Esophagus muscularis mucosa (tissue), 4 donors: ENCODE measurements around the gene SPINT1. TPM values are rescaled to one million over a fixed set of nuclear protein-coding genes. Genes with fewer than 3 reads are reported as not detected.

Source experiments
- DNase-seq: peaks from one replicate; pipeline ENCODE4 v3.0.0-alpha.2; 2017; ENCODE audit errors: extremely low spot score
- H3K27ac ChIP-seq, 4 donors: fragments of 200-600 bp; sonication (generic); replicated peaks in 1 of 4; 1 replicate in 3 of 4; 2 replicates in 1 of 4; pipeline ENCODE4 v1.5.1; 2016 to 2019; ENCODE audit warnings: mild to moderate bottlenecking in 1 of 4
- H3K27me3 ChIP-seq, 4 donors: fragments of 200-600 bp; sonication (generic); one replicate each; pipeline versions ENCODE4 v1.5.1 to v1.6.0; 2016 to 2019
- H3K36me3 ChIP-seq, 4 donors: fragments of 200-600 bp; sonication (generic); one replicate each; pipeline ENCODE4 v1.5.1; 2016 to 2019
- H3K4me1 ChIP-seq, 4 donors: fragments of 200-600 bp; sonication (generic); one replicate each; pipeline ENCODE4 v1.5.1; 2016 to 2019
- H3K4me3 ChIP-seq, 4 donors: fragments of 200-600 bp; sonication (generic); 1 replicate in 2 of 4; 2 replicates in 2 of 4; pipeline ENCODE4 v1.5.1; 2016 to 2019; ENCODE audit warnings: mild to moderate bottlenecking in 4 of 4, moderate library complexity in 1 of 4
- H3K9me3 ChIP-seq, 4 donors: fragments of 200-600 bp; sonication (generic); 1 replicate in 3 of 4; 2 replicates in 1 of 4; pipeline ENCODE4 v1.5.1; 2016 to 2019
- CTCF ChIP-seq, 3 experiments: fragments of 200-600 bp in 2 of 3; fragments of 450-650 bp in 1 of 3; sonication (generic) in 2 of 3; IDR thresholded peaks; one replicate each; pipeline ENCODE4 v1.5.1; 2017 to 2019; ENCODE audit warnings: antibody characterized with exemption in 3 of 3, mild to moderate bottlenecking in 2 of 3, moderate library complexity in 1 of 3
- EP300 ChIP-seq: sonication (generic); formaldehyde crosslinking; IDR thresholded peaks from one replicate; pipeline ENCODE4 v1.6.1; 2017; ENCODE audit warnings: antibody characterized with exemption
- POLR2A ChIP-seq: fragments of 450-650 bp; IDR thresholded peaks from one replicate; pipeline ENCODE4 v1.6.1; 2017; ENCODE audit warnings: antibody characterized with exemption, moderate library complexity, mild to moderate bottlenecking, low read depth
- POLR2AphosphoS5 ChIP-seq, 2 donors: sonication (generic); formaldehyde crosslinking; IDR thresholded peaks; one replicate each; pipeline ENCODE4 v1.6.1; 2017; ENCODE audit warnings: antibody characterized with exemption in 2 of 2
- WGBS: methylation state at CpG from one replicate; pipeline ENCODE4 v1.1.5; 2018; 5-methylcytosine and 5-hydroxymethylcytosine counted together
- intact Hi-C: fragments of 100-400 bp; cut with DNase I; formaldehyde crosslinking; loops from one replicate; pipeline ENCODE4 v1.15.1; 2023
- total RNA-seq, 4 donors: library from RNA; depleted of rRNA; stranded (reverse); fragments of >200 nt; gene quantifications; one replicate each; pipeline versions ENCODE4 v1.1.0 to v1.2.1, GENCODE V29; 2016

The SPINT1 gene
- total RNA-seq, 4 donors from 2014 or later: 0.99 to 2.8 (median 1.8) TPM

- no peak within 1 kb of the TSS for H3K27ac ChIP-seq
- DNase-seq: no peak
- TF ChIP-seq CTCF (IDR thresholded peaks at IDR 0.05) (no peak), POLR2AphosphoS5 (IDR thresholded peaks at IDR 0.05) (no peak), EP300 (no peak), POLR2A (no peak)
- H3K27me3 ChIP-seq: peaks cover 0 to 9% (median 0%) of the 10 kb centered on the region in 4 donors
- intact Hi-C loops: no loop called here
- no peaks in the 10 kb centered on the region for H3K9me3 ChIP-seq
- H3K36me3 ChIP-seq: no peaks in the 10 kb centered on the region
- no peaks in the 10 kb centered on the region for H3K4me1 ChIP-seq
- H3K4me3 ChIP-seq: no peak within 1 kb of the TSS
- 78% methylated on average over 2 of the region's 6 CpGs for WGBS
These were observed 15.3 kb upstream of the SPINT1 start, which contains the start of gene PPP1R14D for GRCh38 chr15:40828447-40829036. TSS of gene PPP1R14D (minus strand) at chr15:40828708. CDS start at chr15:40828641, 67 bp downstream.

- no peaks in the 10 kb centered on the region for H3K4me1 ChIP-seq
- H3K36me3 ChIP-seq: no peaks in the 10 kb centered on the region
- H3K9me3 ChIP-seq: no peaks in the 10 kb centered on the region
- WGBS: 83% methylated on average over 6 of the region's 7 CpGs
- no peak for TF ChIP-seq POLR2AphosphoS5 (IDR thresholded peaks at IDR 0.05)
- TF ChIP-seq EP300: no peak
- TF ChIP-seq POLR2A: no peak
- no peak for TF ChIP-seq CTCF (IDR thresholded peaks at IDR 0.05)
- no peak overlapping the region for H3K4me3 ChIP-seq
- intact Hi-C loops: no loop called here
- H3K27me3 ChIP-seq: peaks cover 0 to 9% (median 0%) of the 10 kb centered on the region in 4 donors
- DNase-seq: no peak
- no peak overlapping the region for H3K27ac ChIP-seq
These were observed 14.7 kb upstream of the SPINT1 start for GRCh38 chr15:40829115-40829514.

- H3K9me3 ChIP-seq: no peaks in the 10 kb centered on the region
- DNase-seq: no peak
- no peak overlapping the region for H3K4me3 ChIP-seq
- no peaks in the 10 kb centered on the region for H3K4me1 ChIP-seq
- peaks cover 0 to 9% (median 0%) of the 10 kb centered on the region in 4 donors for H3K27me3 ChIP-seq
- no peak overlapping the region for H3K27ac ChIP-seq
- TF ChIP-seq POLR2AphosphoS5 (IDR thresholded peaks at IDR 0.05) (no peak), CTCF (IDR thresholded peaks at IDR 0.05) (no peak), EP300 (no peak), POLR2A (no peak)
- 77% methylated on average over 2 of the region's 2 CpGs for WGBS
- intact Hi-C loops: no loop called here
- no peaks in the 10 kb centered on the region for H3K36me3 ChIP-seq
These were observed 13.0 kb upstream of the SPINT1 start for GRCh38 chr15:40830884-40831283.

- Histone ChIP-seq H3K27ac (no peak overlapping the region), H3K4me1 (no peaks in the 10 kb centered on the region), H3K27me3 (peaks cover 0 to 9% (median 0%) of the 10 kb centered on the region in 4 donors), H3K9me3 (no peaks in the 10 kb centered on the region), H3K4me3 (no peak overlapping the region), H3K36me3 (no peaks in the 10 kb centered on the region)
- intact Hi-C loops: no loop called here
- DNase-seq: no peak
- TF ChIP-seq EP300: no peak
- no peak for TF ChIP-seq POLR2AphosphoS5 (IDR thresholded peaks at IDR 0.05)
- TF ChIP-seq POLR2A: no peak
- no peak for TF ChIP-seq CTCF (IDR thresholded peaks at IDR 0.05)
- WGBS: 50% methylated on average over 1 of the region's 1 CpG
These were observed 12.0 kb upstream of the SPINT1 start for GRCh38 chr15:40831861-40832260.

- H3K4me1 ChIP-seq: no peaks in the 10 kb centered on the region
- intact Hi-C loops: no loop called here
These were observed 10.9 kb upstream of the SPINT1 start for GRCh38 chr15:40832903-40833302.

More at GRCh38 chr15:40832903-40833302, 10.9 kb upstream of the SPINT1 start:
- TF ChIP-seq POLR2AphosphoS5 (IDR thresholded peaks at IDR 0.05) (no peak), EP300 (no peak), CTCF (IDR thresholded peaks at IDR 0.05) (no peak), POLR2A (no peak)
- Histone ChIP-seq H3K27me3 (peaks cover 0 to 6% (median 0%) of the 10 kb centered on the region in 4 donors), H3K27ac (no peak overlapping the region), H3K36me3 (no peaks in the 10 kb centered on the region), H3K4me3 (no peak overlapping the region), H3K9me3 (no peaks in the 10 kb centered on the region)
- DNase-seq: no peak
